Measurements from ENCODE around the gene ZNF221.
A peak's percentile ranks its signal among the peaks of the same experiment; 100 is the strongest.

ZNF221 gene

GRCh38 chr19:43923875-43924274 lies 27.2 kb upstream of the ZNF221 start:
- Histone ChIP-seq H3K9ac (ENCODE audit: low read length) (no peak overlapping the region), H3K4me2 (ENCODE audit: low read depth, low read length) (no peak overlapping the region), H3K27ac (ENCODE audit: low read length) (no peak overlapping the region), H4K20me1 (ENCODE audit: insufficient read depth, low read length) (no peaks in the 10 kb centered on the region), H3K36me3 (replicated peaks; ENCODE audit: insufficient read depth, low read length) (peaks cover 4% of the 10 kb centered on the region), H2AFZ (ENCODE audit: low read length) (no peak overlapping the region), H3K9me3 (replicated peaks; ENCODE audit: insufficient read depth, low read length) (no peaks in the 10 kb centered on the region), H3K4me1 (ENCODE audit: low read length) (no peaks in the 10 kb centered on the region), H3K4me3 (ENCODE audit: low read length) (no peak overlapping the region), H3K9me2 (replicated peaks; ENCODE audit: insufficient read depth, low read length) (no peaks in the 10 kb centered on the region), H3K79me2 (ENCODE audit: low read length) (no peaks in the 10 kb centered on the region), H3K27me3 (replicated peaks; ENCODE audit: insufficient read depth, low read length) (no peaks in the 10 kb centered on the region), H3F3A (ENCODE audit: insufficient read depth, low read length) (no peaks in the 10 kb centered on the region)
- DNase-seq: no peak
- no peak for TF ChIP-seq CTCF (IDR thresholded peaks at IDR 0.05; ENCODE audit: low read length)
- TF ChIP-seq EZH2phosphoT487 (IDR thresholded peaks at IDR 0.05; ENCODE audit: low read length): no peak
- no peak for TF ChIP-seq EZH2 (optimal IDR thresholded peaks at IDR 0.05; ENCODE audit: low read depth, low read length)

GRCh38 chr19:43928820-43929219 lies 22.2 kb upstream of the ZNF221 start:
- no peaks in the 10 kb centered on the region for H4K20me1 ChIP-seq (ENCODE audit: insufficient read depth, low read length)
- DNase-seq: no peak
- 0 out of 2 replicates have a peak, but pooled peaks cover under 1% of the 10 kb centered on the region for H3K4me1 ChIP-seq (ENCODE audit: low read length)
- no peak overlapping the region for H3K27ac ChIP-seq (ENCODE audit: low read length)
- no peak overlapping the region for H2AFZ ChIP-seq (ENCODE audit: low read length)
- peaks cover 7% of the 10 kb centered on the region; the same call in 1 of the 2 replicates for H3K36me3 ChIP-seq (replicated peaks; ENCODE audit: insufficient read depth, low read length)
- H3K79me2 ChIP-seq (ENCODE audit: low read length): no peaks in the 10 kb centered on the region
- H3K9me2 ChIP-seq (replicated peaks; ENCODE audit: insufficient read depth, low read length): no peaks in the 10 kb centered on the region
- H3K9me3 ChIP-seq (replicated peaks; ENCODE audit: insufficient read depth, low read length): no peaks in the 10 kb centered on the region
- H3F3A ChIP-seq (ENCODE audit: insufficient read depth, low read length): no peaks in the 10 kb centered on the region
- no peak overlapping the region for H3K9ac ChIP-seq (ENCODE audit: low read length)
- no peak overlapping the region for H3K4me3 ChIP-seq (ENCODE audit: low read length)
- no peak for TF ChIP-seq EZH2phosphoT487 (IDR thresholded peaks at IDR 0.05; ENCODE audit: low read length)
- no peak for TF ChIP-seq CTCF (IDR thresholded peaks at IDR 0.05; ENCODE audit: low read length)
- no peak for TF ChIP-seq EZH2 (optimal IDR thresholded peaks at IDR 0.05; ENCODE audit: low read depth, low read length)
- H3K4me2 ChIP-seq (ENCODE audit: low read depth, low read length): no peak overlapping the region
- H3K27me3 ChIP-seq (replicated peaks; ENCODE audit: insufficient read depth, low read length): no peaks in the 10 kb centered on the region

- Histone ChIP-seq H3F3A (ENCODE audit: insufficient read depth, low read length) (peaks cover 6% of the 10 kb centered on the region; the same call in 1 of the 2 replicates), H3K4me1 (ENCODE audit: low read length) (0 out of 2 replicates have a peak, but pooled peaks cover 8% of the 10 kb centered on the region), H3K27ac (ENCODE audit: low read length) (peak overlapping the region; percentile 26; the same call in 1 of the 2 replicates), H4K20me1 (ENCODE audit: insufficient read depth, low read length) (no peaks in the 10 kb centered on the region), H3K9ac (ENCODE audit: low read length) (peak overlapping the region; percentile 58), H3K27me3 (replicated peaks; ENCODE audit: insufficient read depth, low read length) (no peaks in the 10 kb centered on the region), H3K36me3 (replicated peaks; ENCODE audit: insufficient read depth, low read length) (0 out of 2 replicates have a peak, but pooled peaks cover 3% of the 10 kb centered on the region), H3K4me2 (ENCODE audit: low read depth, low read length) (peak overlapping the region; percentile 73), H3K4me3 (ENCODE audit: low read length) (peak overlapping the region; percentile 72), H3K9me3 (replicated peaks; ENCODE audit: insufficient read depth, low read length) (no peaks in the 10 kb centered on the region), H3K79me2 (ENCODE audit: low read length) (peaks cover 6% of the 10 kb centered on the region; the same call in 1 of the 2 replicates), H3K9me2 (replicated peaks; ENCODE audit: insufficient read depth, low read length) (no peaks in the 10 kb centered on the region), H2AFZ (ENCODE audit: low read length) (peak overlapping the region; percentile 86)
- DNase-seq: no peak
- no peak for TF ChIP-seq CTCF (IDR thresholded peaks at IDR 0.05; ENCODE audit: low read length)
- no peak for TF ChIP-seq EZH2 (optimal IDR thresholded peaks at IDR 0.05; ENCODE audit: low read depth, low read length)
- no peak for TF ChIP-seq EZH2phosphoT487 (IDR thresholded peaks at IDR 0.05; ENCODE audit: low read length)
These were observed 16.7 kb upstream of the ZNF221 start for GRCh38 chr19:43934055-43934984.
